NCI-H187 treated with DMSO at 0.1 percent for 48 hours (cell line): ENCODE results near the gene NFXL1.

Experiments
- DNase-seq: peaks from one replicate; lab custom pipeline; 2025; lab: John Stamatoyannopoulos, UW

Gene NFXL1

DNA sequence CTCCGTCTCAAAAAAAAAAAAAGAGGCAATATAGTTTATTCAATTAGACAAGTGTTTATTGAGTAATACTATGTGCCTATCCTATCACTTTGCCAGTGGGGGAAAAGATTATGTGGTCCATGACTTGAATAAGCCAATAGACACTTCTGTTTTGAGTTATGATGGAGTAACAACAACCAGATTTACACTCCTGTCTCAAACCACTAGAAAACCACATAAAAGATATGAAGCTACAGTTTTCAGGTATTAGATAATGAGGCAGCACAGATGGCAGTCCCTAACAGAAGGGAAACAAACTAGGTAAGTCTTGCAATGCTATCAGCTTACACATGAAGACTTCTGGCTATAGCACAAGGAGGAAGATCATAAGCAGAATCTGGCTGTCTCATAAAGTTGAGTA is 22.5 kb downstream of the NFXL1 start:
- no peak for DNase-seq

DNA sequence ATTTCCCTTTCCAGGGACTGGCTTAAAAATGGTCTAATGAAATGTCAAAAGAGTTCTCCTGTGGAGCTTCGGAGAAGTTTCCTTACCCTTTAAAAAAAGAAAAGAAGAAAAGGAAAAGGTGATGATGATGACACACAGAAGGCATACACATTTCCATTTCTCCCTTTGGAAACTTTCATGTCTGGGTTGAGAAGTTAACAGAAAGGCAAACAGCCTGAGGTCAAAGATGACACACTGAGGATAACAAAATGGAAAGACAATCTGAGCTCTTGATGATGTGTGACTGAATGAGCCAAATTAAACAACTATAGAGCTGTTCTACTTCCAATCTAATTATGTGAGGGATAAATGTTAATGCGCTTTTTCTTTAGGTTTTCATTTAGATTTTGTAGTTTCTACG is 32.2 kb downstream of the NFXL1 start:
- no peak for DNase-seq

DNA sequence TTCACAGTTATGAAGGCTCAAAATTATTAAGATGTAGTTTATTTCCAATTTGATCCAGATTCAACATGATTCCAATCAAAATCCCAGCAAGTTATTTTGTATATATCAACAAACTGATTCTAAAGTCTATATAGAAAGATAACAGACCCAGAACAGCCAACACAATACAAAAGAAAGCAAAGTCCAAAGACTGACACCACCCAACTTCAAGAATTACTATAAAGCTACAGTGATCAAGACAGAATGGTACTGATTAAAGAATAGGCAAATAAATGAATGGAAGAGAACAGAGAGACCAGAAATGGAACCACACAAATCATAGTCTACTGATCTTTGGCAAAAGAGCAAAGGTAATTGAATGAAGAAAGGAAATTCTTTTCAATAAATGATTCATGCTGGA is 34.9 kb downstream of the NFXL1 start:
- DNase-seq: no peak

DNA sequence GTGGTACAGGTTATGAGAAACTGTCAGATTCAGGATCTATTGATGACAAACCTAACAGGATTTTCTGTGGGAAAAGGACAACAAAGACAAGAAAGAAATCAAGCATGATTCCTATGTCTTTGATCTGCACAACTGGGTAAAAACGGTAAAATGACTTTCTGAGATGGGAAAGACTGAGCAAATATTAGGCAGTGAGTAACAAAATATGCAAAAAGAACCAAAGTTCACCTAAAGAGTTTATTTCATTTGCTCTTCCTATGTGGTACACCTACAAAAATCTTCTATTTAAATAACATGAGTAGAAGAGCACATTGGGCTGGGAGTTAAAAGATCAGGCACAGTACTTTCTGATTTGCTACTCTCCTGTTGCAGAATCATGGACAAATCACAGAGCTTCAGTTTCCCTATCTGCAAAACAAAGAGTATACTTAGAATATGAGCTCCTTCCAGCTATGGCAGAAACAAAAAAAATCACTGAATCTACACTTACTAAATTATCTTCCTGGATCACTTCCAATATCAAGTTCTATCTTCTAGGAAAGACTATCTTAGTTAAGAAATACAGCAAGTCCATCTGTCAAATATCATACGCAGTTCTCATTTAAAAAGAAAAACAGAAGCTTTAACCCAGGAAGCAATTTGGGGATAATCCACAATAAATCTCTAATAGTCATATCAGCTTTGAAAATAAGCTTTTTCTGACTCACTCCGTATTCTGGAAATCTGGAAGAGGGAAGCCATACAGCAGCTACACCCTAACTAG is 37.4 kb downstream of the NFXL1 start:
- no peak for DNase-seq

DNA sequence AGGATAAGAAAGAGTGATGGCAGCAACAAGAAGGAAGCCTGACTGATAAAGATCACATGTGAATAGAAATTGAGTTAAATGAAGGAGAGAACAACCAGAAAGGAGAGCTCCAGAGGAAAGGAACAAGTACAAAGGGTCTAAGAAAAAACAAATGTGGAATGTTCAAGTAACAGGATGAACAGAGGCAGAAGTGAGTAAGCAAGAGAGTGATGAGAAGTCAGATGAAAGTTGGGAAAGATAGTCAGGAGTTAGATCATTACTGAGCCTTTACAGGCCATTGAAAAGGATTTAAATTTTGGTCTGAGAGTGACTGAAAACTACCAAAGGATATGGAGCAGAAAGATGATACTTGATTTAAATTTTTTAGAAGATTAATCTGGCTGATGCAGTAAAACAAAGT is 38.1 kb downstream of the NFXL1 start:
- DNase-seq: no peak

DNA sequence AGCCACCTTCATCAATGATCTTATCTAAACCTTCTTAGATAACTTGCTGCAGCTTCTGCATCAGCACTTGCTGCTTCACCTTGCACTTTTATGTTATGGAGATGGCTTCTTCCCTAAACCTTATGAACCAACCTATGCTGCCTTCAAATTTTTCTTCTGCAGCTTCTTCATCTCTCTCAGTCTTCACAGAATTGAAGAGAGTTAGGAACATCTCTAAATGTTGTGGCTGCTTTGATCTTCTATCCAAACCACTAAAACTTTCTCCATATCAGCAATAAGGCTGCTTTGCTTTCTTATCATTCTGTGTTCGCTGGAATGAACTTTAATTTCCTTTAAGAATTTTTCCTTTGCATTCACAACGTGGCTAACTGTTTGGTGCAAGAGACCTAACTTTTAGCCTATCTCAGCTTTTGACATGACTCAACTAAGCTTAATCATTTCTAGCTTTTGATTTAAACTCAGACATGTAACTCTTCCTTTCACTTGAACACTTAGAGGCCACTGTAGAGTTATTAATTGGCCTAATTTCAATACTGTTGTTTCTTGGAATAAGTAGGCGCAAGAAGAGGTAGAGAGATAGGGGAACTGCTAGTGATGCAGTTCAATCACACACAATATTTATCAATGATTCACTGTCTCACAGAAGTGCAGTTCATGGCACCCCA is 40.4 kb downstream of the NFXL1 start:
- no peak for DNase-seq

DNA sequence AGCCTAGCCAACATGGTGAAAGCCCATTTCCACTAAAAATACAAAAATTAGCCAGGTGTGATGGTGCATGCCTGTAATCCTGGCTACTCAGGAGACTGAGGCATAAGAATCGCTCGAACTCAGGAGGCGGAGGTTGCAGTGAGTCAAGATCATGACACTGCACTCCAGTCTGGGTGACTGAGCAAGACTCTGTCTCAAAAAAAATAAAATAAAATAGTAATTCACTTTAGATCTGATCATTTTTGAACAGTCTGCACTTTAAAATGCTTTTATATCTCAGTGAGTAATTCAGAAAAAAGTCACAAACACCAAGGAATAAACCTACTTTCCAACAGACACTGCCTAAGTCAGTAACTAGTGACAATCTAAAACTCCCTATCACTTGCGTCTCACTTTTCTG is 50.9 kb downstream of the NFXL1 start:
- no peak for DNase-seq

DNA sequence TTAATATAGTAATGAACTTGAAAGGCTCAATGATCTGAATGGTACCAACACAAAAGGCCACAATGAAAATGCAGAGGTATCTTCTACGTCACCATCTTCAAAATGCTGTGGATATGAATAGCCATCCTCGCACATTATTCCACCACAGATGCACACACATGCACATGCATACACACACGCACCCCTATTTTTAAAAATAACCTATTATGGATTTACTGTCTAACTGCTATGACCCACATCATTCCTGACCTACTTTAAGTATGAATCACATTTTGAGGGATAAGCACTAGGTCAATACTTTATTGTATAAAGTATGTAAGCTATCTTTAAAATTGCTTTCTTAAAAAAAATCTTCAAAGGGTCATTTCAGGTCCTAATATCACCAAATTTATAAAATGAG is 52.1 kb downstream of the NFXL1 start:
- DNase-seq: no peak

DNA sequence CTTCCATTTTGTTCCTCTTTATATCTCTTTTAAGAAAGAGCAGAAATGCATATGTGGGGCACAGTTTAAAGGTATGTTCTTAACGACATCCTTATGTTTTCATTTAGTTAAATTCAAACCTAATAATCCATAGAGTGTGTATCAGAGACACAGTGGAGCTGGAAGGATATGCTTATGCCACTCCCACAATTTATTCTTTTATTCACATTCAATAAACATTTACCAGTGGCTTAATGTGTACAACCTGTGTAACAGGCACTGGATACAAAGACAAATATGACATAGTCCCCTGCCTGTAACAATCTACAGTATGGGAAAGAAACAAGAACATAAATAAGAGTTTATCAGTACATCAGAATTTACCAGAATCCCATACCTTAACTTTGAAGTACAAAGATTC is 54.1 kb downstream of the NFXL1 start:
- no peak for DNase-seq

DNA sequence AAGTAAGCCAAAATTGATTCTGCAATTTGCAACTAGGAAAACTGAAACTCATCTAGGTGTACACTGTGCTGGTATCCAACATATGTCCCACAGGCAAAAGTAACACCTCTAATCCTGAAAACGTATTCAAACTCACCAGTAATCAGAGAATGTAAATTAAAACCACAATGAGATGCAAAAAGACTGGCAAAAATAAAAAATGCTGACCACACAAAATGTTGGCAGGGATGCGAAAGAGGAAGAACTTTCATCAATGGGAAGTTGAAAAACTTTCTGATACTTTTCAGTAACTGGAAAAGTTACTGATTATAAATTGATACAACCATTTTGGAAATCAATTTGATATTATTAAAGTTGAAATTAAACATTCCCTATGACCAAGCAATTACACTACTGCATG is 56.4 kb downstream of the NFXL1 start:
- DNase-seq: no peak

DNA sequence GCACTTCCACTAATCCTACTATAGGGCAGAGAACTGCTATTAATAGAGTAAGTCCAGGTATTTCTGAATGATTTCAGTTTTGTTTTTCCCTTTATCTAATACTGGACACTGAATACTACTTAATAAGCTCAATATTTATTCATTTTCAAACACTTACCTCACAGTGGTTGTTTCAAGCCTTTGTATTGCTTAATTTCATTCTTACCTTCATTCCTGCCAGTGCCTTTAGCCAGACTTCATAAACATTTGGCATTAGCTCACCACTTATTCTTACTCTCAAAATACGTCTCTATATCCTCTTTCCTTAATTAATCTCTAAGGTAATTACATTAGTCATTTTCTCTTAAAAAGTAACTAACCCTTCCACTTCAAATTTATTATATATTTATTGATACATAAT is 57.7 kb downstream of the NFXL1 start:
- no peak for DNase-seq

DNA sequence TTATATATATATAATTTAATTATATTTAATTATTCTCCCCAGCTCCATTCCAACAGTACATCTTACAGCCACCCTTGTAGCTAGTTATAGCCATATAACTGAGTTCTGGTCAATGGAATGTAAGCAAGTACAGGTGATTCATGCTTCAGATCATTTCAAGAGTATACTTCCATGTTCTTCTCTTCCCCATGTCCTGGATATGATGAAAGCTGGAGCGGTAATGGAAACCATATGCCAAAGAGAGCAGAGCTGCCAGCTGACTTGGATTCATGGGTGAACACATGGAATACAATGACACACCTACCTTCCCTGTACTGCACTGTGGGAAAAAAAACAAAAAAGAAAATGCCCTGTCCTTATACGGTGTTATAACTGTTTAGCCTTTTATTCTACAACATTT is 59.0 kb downstream of the NFXL1 start:
- DNase-seq: no peak

DNA sequence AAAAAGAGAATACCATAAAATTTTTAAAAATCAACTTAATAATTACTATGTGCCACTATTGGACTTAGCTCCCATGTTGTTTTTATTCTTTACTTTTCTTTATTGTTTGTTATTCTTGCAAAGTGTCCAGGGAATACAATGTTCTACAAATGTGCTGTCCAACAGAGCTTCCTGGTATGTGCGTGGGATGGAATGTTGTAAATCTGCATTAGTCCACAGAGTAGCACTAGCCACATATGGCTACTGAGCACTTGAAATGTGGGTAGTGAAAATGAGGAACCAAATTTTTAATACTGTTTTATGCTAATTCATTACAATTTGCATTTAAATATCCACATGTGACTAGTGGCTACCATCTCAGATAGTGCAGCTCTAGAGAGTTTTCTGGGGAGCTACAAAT is 62.2 kb downstream of the NFXL1 start:
- DNase-seq: no peak

DNA sequence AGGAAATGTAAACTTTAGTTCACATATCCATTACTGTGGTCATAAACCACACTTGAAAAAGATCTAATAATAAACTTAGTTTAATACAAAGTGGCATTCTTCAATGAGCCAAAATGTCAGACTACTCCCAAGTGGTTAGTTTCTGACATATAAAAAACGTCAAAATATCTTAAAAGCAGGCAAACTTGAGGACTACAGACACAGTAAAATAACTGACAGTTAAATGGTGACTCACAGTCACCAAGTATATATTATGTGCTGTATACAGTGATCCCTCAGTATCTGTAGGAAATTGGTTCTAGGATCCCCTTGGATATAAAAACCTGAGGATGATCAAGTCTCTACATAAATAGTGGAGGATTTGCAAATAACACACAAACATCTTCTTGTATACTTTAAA is 64.9 kb downstream of the NFXL1 start:
- DNase-seq: no peak

DNA sequence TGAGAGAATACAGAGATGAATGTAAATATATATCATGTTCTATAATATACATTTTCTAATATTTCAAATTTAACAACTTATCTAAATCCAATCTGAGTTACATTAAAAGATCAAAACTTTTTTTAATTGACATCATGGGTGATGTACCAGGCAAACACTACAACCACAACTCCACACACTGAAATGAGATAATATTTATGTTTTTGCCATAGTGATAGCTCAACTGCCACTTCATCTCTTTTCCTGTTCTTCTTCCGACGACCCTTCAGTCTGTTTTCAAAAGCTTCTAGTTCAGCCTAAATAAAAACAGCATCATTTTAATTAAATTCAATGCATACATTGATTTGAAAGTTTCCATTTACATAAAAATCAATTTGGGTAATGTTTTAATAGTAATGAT is 66.3 kb downstream of the NFXL1 start:
- no peak for DNase-seq

DNA sequence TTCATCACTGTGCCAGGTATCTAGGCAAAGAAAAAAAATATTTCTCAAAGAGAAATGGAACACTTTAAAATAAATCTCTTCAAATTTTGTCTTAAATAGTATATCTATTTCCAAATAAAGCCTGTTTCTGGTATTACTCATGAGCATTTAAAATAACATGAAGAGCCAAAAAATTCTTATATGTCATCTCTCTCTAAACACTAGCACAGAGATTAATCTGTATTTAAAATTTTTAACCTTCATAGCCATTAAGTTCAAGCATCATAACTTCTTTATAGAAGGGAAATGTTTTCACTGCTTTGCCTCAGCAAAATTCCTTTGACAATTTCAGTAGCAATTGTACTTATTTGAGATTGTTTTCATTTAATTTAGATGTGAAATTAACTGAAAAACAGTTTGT is 71.4 kb downstream of the NFXL1 start:
- no peak for DNase-seq

DNA sequence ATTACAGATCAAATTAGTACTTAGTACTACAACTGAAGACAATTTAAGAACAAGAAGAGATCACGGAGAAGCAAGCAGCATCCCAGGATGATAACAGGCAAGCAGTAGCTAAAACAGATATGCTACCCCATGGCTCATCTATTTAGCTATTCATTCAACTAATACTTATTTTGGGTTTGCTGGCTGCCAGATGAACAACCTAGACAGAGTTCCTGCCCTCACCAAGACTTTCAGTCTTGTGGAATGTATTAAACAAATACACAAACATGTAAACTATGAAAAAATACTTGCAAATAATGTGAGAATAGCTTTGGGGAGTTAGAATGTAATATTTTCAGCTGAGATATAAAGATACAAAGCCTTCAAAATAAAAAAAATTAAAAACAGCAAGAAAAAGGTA is 74.1 kb downstream of the NFXL1 start:
- no peak for DNase-seq

DNA sequence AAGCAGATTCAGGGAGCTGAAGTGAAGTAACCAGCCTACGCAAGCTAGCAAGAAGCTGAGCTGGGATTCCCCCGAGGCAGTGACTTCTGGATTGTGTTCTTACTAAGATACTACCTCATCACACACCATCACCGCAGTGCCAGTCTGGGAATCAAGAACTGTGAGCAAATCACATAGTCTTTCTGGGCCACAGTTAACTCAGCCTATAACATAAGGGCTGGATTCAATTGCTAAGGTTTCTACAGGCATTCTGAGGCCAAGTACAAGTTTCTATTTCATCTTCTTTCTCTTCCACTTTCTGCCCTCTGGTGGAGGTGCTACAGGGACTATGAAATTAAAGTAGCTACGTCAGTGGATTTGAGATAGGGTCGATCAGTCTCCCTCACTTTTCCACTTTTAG is 75.1 kb downstream of the NFXL1 start:
- no peak for DNase-seq

DNA sequence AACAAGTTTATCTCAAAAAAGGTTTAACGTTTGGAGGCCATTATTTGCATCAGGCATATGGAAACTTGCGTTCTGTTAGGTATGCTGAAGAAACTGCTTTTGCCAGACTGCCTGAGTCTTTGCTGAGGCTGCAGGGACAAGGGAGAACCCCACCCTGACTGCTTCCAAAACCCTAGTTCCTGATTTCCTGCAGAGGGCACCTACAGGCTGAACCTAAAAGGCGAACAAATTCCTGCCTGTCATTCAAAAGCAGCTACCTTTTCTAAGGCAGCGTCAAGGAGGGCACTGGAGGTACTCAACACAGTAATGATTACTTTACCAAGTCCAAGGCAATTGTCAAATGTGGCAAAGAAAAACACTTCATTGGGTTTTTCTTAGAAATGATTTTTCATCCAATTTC is 75.9 kb downstream of the NFXL1 start:
- no peak for DNase-seq

DNA sequence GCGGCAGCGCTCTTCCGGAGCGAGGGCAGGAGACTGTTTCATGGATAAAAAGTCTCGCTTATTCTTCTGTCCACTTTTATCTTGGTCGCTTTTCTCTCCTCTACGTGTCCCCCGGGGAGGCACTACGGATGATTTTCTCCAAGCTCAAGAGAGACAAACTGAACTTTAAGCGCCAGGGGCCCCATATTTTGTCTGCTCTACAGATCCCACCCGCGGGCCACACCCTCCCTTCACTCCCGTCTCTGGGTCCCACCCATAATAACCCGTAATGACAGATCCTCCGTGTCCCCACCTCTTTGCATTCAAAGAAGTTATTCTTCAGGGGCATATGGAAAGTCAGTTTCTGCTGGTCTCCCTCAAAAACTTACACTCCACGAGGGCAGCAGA is 76.5 kb downstream of the NFXL1 start, which contains the start of gene CORIN:
TSS of gene CORIN (minus strand) at position 160 of the 387 bp plus-strand sequence. CDS start at position 42, 118 bp downstream.
- no peak for DNase-seq

DNA sequence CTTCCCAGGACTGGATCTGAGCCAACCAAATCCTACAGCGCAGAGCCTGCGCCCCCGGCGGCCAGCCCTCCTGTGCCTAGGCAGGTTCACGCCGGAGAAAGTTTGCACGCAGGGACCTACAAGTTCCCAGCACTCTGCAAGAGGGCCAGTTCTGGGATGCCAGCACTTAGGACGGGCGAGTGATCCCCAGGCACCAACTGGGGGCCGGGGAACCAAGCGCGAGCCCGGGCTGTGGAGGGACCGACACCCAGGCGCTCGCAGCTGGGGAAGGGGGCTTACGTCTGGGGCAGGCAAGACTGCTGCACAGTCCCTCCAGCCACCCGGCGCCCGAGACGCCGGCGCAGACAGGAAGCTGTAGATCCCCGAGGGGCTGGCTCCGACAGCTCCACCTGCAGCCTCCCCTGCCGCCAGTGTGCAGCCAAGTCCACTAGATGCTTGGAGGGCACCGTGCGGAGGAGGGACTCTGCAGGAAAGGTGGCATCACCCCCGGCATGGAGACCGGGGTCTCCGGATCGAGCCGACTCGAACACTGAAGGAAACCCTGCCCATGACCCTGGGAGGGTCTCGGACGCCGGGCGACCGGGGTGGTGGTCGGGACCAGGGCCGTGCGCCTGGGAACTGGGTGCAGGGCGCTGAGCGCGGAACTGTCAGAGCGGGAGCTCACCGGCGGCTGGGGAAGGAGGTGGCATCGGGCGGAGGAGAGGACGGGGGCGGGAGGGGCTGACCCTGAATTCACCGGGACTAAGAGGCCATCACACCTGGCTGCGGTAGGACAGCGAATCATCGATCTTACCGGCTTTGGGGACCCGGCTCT is 77.1 kb downstream of the NFXL1 start:
- DNase-seq: no peak

DNA sequence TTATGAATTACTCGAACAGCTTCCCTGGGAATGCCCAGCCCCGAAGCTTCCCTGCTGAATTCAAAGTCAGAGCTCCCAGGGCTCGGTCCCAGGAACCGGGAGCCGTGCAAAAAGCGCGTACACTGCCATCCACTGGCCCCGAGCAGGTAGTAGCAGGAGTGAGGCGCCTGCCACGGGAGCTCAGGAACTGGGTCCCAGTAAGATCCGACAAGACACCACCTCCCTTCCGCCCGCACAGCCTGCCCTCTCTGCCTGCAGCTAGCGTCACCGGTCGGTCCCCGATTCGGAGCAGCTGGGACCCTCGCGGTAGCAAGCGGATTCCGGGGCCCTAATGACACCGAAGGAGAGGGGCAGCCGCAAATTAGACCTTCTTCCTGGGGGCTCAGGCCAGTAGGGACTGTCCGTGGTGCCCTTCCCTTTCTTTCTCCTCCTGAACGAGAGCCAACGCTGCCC is 77.7 kb downstream of the NFXL1 start:
- DNase-seq: no peak

DNA sequence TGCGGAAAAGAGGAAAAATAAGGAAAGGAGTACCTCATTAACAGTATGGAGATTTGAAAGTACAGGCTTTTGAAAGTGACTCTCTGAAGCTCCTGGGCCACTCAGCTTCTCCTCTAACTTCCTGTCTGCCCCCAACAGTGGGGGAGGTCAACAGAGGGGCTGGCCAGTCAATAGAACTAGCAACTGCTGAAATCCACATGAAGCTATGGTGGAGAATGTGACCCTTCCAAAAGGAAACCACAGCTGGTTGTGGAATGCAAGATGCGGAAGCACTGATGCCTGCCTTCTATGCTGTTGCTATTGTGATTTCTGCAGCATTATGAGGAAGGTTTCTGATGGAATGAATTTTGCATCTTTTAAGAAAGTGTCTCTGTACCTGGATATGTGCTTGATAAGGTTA is 78.9 kb downstream of the NFXL1 start:
- no peak for DNase-seq
